ENCODE results near the gene HSFY1.
"Not testable (repeated sequence)": the region's sequence is repeated elsewhere in the genome, so short reads cannot be mapped to it uniquely, and the experiment has no call there.

HSFY1 gene, protein sequence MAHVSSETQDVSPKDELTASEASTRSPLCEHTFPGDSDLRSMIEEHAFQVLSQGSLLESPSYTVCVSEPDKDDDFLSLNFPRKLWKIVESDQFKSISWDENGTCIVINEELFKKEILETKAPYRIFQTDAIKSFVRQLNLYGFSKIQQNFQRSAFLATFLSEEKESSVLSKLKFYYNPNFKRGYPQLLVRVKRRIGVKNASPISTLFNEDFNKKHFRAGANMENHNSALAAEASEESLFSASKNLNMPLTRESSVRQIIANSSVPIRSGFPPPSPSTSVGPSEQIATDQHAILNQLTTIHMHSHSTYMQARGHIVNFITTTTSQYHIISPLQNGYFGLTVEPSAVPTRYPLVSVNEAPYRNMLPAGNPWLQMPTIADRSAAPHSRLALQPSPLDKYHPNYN

DNA sequence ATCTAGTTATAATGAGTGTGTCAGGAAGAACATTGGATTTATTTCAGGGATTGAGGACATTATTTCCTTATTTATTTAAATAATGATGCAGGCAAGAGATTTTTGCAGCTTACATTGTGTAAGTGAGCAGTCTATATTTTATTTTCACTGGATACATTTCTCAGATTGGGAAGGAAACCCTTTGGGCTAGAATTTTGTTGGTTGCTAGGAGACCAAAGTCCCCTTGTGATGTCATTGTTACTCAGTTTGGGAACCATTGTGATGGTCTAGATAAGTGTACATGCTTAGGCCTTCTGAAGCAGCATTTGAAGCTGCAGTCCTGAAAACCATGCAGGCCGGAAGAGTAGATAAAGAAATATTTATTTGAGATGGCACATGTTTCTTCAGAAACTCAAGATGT lies at the start of gene HSFY1:
TSS of gene HSFY1 (plus strand) at position 301 of the 400 bp plus-strand sequence. CDS start at position 369, 68 bp downstream.
- DNase-seq: not testable (repeated sequence)

DNA sequence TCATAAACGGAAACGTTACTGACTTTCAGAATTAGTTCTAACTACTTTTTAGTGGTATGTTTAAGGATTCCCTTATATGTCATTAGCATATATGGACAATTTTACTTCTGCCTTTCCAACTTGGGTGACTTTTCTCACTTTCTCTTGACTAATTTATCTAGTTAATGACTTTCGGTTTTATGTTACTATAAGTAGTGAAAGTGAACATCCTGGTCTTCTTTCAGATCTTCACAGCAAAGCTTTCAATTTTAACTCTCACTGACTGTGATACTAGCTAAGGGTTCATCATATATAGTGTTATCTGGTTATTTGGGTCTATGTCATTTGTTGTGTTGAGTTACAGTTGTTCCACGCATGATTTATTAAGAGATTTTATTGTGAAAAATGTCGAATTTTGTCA lies 42.3 kb upstream of the HSFY1 start:
- DNase-seq: not testable (repeated sequence)

DNA sequence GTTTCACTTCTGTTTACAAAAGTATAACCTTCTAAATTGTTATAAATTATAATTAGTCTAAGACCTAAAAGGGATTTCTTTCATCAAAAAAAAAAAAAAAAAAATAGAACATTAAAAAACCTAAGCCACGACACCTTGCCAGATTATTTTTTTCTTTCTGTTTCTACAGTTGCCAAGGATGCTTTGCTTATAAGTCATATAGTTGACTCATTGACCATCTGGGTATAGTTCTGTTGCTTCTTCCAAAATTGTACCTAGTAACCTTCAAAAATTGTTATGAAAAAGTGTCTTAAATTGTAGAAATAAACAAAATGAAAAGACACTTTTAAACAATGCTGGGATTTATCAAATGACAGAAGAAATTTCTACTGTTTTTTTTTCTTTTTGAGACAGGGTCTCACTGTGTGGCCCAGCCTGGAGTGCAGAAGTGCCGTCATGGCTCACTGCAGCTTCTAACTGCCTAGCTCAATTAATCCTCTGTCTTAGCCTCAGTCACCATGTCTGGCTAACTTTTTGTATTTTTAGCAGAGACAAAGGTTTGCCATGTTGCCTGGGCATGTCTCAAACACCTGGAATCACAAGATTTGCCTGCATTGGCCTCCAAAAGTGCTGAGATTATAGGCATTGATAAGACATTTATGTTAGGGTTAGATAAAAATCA lies 15.4 kb upstream of the HSFY1 start:
- DNase-seq: not testable (repeated sequence)

DNA sequence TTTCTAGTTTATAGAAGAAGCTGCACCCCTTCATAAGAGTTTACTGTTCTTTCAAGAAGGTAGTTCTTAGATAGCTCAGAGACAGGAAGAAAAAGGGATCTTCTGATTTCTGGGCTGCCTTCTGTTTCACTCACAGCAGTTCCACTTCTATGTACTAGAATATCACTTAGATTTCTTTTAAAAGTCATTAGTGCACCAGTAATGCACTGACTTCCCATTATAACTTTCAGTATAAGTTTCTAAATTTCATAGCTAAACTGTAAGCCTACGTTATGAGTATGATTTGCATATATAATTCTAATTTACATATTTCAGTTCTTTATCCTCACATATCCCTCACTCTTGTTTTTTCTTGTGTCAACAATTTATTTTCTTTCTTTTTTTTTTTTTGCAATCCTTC lies 7.6 kb upstream of the HSFY1 start:
- not testable (repeated sequence) for DNase-seq

DNA sequence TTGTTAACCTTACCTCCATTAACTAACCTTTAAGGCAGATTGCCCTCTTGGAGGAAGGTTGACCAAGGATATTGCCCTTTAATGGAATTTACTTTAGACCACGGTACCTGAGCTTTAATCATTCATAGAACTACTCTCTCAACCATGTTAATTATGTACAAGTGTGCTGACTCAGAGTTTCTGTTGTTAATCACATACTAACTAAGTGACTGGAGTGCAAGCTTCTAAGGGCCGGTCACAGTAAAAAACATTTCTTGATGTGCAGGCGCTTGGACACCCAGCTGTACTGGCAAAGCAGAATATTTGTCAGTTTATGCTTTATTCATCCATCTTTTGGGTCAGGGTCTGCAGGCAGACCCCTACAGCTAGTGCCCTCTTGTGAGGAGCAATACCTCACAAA lies 6.6 kb downstream of the HSFY1 start:
- DNase-seq: not testable (repeated sequence)

DNA sequence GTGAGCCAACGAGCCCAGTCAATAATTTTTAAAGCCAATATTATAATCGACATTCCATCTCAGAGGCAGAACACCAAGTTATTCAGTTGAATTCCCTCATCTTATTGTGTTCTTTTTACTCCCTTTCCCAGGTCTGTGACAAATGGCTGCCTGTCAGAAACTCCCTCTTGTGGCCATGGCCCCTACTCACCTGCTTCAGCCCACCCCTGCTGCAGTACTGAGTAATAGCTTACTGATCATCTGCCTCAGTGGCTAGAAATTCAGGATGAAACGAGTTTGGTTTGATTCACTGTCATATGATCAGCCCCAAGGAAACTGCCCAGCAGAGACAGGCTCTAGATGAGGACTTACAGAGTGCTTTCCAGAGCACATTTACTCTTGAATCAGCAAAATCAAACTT lies 19.4 kb downstream of the HSFY1 start:
- not testable (repeated sequence) for DNase-seq
